Measurements from ENCODE around the gene TBL1X.

GRCh38 chrX:9443327-9443726 is 21.5 kb upstream of the TBL1X start:
- TF ChIP-seq CTCF (IDR thresholded peaks at IDR 0.05) (no peak), POLR2A (IDR thresholded peaks at IDR 0.05) (no peak)
